Fibroblast of pulmonary artery (primary cell): ENCODE results near the gene C19orf81.
"Not testable (repeated sequence)": the region's sequence is repeated elsewhere in the genome, so short reads cannot be mapped to it uniquely, and the experiment has no call there.

ENCODE experiments used
- DNase-seq: peaks from one replicate; pipeline ENCODE4 v3.0.0-alpha.2; 2010; ENCODE audit warnings: low read depth
- H3K4me3 ChIP-seq: replicated peaks from 2 replicates; pipeline ENCODE4 v1.5.1; 2011; ENCODE audit warnings: low read depth, mild to moderate bottlenecking, control low read depth, low read length, moderate library complexity
- CTCF ChIP-seq: IDR thresholded peaks from 2 replicates; pipeline ENCODE4 v1.5.1; 2011; ENCODE audit warnings: mild to moderate bottlenecking, control low read depth, low read length, inconsistent platforms; ENCODE audit errors: missing control alignments

Gene C19orf81

DNA sequence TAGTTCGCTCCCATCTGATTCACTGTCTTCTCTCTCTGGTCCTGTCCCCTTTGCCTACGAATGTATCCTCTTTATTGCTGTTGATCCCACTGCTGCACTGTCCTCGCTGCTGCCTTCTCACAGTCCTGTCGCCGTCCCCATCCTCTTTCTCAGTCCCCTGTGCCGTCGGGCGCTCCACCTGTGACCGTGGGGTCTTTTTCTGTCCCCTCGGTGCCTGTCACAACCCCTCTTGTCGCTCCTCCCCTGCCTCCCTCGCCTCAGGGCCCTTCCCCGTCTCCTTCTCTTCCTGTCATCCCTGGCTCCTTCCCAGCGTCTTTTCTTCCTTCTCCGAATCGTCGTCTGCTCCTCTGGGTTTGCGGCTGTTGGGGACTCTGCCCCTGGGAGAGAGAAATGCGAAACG, 41.9 kb upstream of the C19orf81 start:
- H3K4me3 ChIP-seq, result no peak overlapping the region
- DNase-seq, result no peak
- no peak for TF ChIP-seq CTCF

GRCh38 chr19:50607874-50608785, 41.1 kb upstream of the C19orf81 start:
- TF ChIP-seq CTCF, result peak; percentile 63
- peak; percentile 88 for DNase-seq
- no peak overlapping the region for H3K4me3 ChIP-seq

DNA sequence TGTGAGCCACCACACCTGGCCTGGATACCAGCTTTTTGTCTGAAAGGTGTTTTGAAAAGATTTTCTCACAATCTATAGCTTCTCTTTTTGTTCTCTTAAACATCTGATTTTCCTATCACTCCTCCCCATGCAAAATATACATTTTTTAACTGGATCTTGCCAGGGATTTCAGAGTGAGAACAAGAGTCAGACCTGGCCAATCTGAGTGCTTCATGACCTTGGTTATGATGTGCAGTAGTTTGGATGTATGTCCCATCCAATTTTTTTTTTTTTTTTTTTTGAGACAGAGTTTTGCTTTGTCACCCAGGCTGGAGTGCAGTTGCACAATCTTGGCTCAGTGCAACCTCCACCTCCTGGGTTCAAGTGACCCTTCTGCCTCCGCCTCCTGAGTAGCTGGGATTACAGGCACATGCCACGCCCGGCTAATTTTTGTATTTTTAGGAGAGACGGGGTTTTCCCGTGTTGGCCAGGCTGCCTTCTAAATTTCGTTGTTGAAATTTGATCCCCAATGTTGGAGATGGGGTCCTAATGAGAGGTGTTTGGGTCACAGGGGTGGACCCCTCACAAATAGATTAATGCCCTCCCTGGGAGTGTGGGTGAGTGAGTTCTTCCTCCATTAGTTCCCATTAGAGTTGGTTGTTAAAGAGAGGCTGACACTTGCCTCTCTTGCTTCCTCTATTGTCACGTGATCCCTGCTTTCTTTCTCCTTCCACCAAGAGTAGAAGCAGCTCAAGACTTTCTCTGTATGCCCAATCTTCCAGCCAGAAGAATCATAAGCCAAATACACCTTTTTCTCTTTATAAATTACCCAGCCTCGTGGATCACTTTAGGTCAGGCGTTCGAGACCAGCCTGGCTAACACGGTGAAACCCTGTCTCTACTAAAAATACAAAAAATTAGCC, 36.5 kb upstream of the C19orf81 start:
- not testable (repeated sequence) for DNase-seq, H3K4me3 ChIP-seq

- peak; percentile 42 for DNase-seq
- not testable (repeated sequence) for H3K4me3 ChIP-seq
Observed at GRCh38 chr19:50618379-50618778, 30.9 kb upstream of the C19orf81 start.

- DNase-seq, H3K4me3 ChIP-seq: not testable (repeated sequence)
Observed at GRCh38 chr19:50619184-50619583, 30.1 kb upstream of the C19orf81 start.

DNA sequence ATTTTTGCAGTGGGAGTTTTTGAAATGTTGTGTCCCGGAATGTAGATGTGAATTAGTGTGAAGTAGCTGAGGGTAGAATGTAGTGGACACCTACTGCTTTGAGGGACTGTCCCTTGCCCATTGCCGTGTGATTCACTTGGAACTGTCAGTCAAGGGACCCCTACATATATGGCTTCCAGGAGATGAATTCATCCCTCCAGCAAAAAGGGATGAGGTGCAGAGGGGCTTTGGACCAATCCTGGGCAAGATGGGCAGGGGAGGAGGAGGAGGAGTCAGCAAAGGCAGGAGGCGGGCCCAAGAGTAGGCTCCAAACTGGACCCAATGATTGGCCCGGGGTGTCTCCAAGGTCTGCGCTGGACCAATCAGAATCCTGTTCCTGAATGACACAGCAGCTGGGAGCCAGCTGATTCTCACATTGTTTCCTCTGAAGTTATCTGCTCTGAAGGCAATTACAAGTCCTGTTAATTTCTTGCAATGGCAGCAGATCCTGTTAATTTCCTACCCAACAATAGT, 28.8 kb upstream of the C19orf81 start:
- not testable (repeated sequence) for H3K4me3 ChIP-seq, DNase-seq

- no peak for DNase-seq
- TF ChIP-seq CTCF, result no peak
- H3K4me3 ChIP-seq, result no peak overlapping the region
Observed at GRCh38 chr19:50624949-50625600, 24.2 kb upstream of the C19orf81 start.

- no peak overlapping the region for H3K4me3 ChIP-seq
- no peak for TF ChIP-seq CTCF
- no peak for DNase-seq
Observed at GRCh38 chr19:50626011-50626410, 23.2 kb upstream of the C19orf81 start.
